SH-SY5Y (cell line): Measurements from ENCODE around the gene RPLP2.

Source experiments
- GATA2 ChIP-seq: IDR thresholded peaks from 2 replicates; pipeline ENCODE4 v1.6.1; 2011; ENCODE audit warnings: mild to moderate bottlenecking, low read depth, low read length
- GATA3 ChIP-seq: IDR thresholded peaks from 2 replicates; pipeline ENCODE4 v1.6.1; 2011; ENCODE audit warnings: low read depth, mild to moderate bottlenecking, low read length, moderate library complexity

Gene RPLP2

GRCh38 chr11:800473-800872 lies 9.3 kb upstream of the RPLP2 start:
- TF ChIP-seq GATA2 (no peak), GATA3 (no peak)

- TF ChIP-seq GATA3 (no peak), GATA2 (no peak)
Observed at GRCh38 chr11:801097-801780, 8.5 kb upstream of the RPLP2 start.

GRCh38 chr11:802018-802617 lies 7.6 kb upstream of the RPLP2 start:
- no peak for TF ChIP-seq GATA3
- TF ChIP-seq GATA2: no peak

GRCh38 chr11:802693-803466 lies 6.9 kb upstream of the RPLP2 start:
- TF ChIP-seq GATA3: no peak
- TF ChIP-seq GATA2: no peak

- no peak for TF ChIP-seq GATA2
- no peak for TF ChIP-seq GATA3
Observed at GRCh38 chr11:803467-803742, 6.4 kb upstream of the RPLP2 start.

DNA sequence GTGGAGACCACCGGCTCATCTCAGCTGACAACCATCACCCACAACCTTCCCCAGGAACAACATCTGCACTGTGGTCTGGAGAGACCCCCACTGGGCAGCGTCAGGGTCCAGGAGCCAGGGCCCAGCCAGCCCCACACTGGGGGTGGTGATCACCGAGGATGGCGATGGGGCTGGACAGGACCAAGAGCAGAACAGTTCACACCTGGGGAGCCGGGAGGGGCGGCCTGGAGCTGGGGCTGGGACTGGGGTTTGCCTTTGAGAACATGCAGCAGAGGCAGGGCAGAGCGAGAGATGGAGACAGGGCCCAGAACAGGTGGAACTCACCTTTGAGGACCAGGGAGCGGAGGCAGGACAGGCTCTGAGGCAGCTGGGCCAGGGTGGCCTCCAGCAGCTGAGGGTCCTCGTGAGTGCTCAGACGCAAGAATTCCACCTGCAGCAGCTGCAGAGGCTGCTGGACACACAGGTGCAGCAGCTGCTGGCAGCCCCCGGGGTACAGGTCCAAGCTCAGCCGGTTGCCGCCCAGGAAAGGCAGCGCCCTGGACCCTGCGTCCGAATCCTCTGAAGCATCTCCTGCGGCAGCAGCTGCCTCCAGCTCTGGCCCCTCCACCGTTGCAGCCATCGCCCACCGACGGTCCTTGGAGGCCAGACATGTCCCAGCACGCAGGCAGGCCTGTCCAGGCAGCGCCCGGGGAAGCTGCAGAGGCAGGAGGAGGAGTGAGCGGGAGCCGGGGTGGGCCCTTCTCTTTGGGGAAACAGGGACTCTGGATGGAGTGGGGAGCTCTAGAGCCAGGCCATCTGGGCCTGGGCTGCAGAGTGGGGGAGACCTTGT lies 5.8 kb upstream of the RPLP2 start:
- TF ChIP-seq GATA3 (no peak), GATA2 (no peak)

DNA sequence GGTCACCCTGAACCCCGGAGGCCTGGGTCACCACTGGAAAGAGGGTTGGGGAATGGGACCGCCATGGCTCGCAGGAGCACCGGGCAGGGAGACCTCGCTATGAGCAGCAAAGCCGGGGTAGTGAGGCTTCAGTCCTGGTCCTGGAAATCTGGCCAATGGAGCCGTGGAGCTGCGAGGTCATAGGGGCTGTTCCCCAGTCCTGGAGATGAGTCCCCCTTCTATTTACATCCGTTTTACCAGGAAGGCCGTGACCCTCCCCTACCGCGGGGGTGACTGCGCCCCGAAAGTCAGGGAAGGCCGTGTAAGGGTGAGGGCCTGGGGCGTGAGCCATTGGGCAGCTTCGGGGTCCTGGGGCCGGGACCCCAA lies 5.2 kb upstream of the RPLP2 start:
- no peak for TF ChIP-seq GATA2
- TF ChIP-seq GATA3: no peak

DNA sequence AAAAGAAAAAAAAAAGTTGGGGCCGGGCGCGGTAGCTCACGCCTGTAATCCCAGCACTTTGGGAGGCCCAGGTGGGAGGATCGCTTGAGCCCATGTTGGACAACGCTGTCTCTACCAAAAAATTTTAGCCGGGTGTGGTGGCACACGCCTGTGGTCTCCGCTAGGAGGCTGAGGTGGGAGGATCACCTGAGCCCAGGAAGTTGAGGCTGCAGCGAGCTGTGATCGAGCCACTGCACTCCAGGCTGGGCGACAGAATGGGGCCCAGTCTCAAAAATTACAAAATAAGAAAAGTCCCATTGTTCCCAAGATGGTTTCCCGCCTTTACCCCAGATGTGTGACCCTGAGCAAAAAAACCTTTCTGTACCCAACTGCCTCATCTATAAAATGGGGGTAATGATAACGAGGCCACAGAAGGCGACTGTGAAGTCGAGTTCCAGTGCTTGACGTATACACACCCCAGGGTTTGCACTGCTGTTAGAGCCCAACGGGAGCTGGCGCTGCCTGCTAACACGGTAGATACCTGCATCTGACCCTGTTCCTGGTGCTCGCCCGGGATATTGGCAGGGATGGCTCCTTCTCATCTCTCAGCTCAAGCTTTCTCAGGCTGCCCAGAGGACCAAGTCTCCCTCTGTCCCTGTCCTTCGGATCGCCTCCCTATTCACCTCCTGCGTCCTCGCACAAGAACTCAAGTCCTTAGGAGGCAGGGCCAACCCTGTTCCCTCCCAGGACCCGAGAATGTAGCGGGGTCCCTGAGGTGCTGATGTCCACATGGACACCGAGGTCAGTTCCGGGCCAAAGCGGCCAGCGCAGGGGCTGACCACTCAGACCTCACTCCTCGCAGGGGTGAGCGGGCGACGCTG lies 1.1 kb upstream of the RPLP2 start:
- TF ChIP-seq GATA3: no peak
- no peak for TF ChIP-seq GATA2

GRCh38 chr11:810040-810567 lies 337 bp downstream of the RPLP2 start:
- no peak for TF ChIP-seq GATA2

DNA sequence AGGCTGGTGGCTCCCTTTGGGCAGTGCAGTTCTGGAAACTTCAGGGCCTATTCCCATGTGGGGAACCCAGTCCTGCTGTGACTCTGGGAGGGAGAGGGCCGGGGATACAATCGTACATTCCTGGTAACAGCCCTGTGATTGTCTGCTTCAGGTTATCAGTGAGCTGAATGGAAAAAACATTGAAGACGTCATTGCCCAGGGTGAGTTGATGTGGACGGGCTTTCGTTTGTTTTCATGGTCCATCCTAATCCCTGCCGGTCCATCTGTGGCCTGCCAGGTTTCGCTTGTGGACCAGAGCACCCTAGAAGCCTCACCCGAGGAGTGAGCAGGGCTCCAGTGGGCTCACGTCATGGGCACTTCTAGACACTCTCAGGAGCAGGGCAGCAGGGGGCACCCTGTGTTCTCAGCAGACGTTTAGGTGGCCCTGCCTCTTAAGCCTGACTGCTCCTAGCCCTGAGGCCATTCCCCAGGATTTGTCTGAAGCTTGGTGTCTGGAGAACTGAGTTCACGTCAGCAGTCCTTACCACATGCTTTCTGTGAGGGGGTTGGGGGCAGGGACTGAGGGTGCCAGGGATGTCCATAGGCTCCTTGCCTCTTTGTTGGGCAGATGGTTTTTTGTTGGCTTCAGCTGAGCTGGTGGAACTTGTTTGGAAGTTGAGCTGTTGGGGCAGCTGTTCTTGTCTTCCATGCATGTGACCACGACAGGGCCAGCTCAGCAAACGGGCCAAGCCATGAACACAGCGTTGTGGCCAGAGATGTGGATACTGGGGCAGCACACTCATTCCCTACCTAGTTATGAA lies 1.9 kb downstream of the RPLP2 start:
- TF ChIP-seq GATA2 (no peak), GATA3 (no peak)

- TF ChIP-seq GATA3: no peak
- no peak for TF ChIP-seq GATA2
Observed at GRCh38 chr11:812390-812789, 2.6 kb downstream of the RPLP2 start.

GRCh38 chr11:813072-813455 lies 3.3 kb downstream of the RPLP2 start:
- no peak for TF ChIP-seq GATA3
- no peak for TF ChIP-seq GATA2
